ENCODE results near the gene GALNT5.
"Not testable (repeated sequence)": the region's sequence is repeated elsewhere in the genome, so short reads cannot be mapped to it uniquely, and the experiment has no call there.

The GALNT5 gene

GRCh38 chr2:157333304-157334047, 76.0 kb downstream of the GALNT5 start:
- DNase-seq, result no peak

DNA sequence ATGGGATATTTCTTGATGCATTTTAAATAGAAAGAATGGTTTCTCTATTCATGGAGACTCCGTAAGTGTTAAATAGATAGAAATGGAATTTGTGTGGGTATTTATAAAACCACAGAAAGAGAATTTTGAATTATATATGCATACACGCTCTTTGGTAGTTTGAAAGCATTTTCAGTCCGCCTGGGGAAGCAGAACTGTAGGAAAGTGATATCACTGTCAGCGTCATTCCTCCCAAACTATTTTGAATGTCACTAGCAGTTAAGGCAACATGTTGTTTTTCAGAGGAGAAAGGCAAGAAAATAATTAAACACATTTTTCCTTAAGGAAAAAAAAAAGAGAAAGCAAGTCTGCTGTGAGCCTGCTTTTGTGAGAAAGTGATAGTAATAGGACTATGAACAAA, 76.8 kb downstream of the GALNT5 start:
- no peak for DNase-seq

DNA sequence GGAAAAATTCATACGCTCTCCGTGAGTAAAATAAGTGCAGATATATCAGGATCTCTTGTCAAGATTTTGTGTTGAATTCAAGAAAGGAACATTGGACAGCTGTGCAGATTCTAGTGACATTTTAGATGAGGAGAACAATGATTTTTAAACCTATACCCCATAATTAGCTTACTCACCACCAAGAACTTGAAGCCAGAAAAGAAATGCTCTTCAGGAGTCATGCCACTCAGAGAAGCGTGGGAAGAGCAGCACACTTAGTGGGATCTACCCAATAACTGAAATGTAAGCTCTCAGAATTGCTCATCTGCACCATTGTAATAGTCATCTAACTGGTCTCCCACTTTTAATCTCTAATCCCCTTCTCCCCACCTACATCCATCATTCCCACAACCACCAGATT, 77.3 kb downstream of the GALNT5 start:
- DNase-seq, result no peak

GRCh38 chr2:157336137-157337010, 78.9 kb downstream of the GALNT5 start:
- peak; percentile 66 for DNase-seq

DNA sequence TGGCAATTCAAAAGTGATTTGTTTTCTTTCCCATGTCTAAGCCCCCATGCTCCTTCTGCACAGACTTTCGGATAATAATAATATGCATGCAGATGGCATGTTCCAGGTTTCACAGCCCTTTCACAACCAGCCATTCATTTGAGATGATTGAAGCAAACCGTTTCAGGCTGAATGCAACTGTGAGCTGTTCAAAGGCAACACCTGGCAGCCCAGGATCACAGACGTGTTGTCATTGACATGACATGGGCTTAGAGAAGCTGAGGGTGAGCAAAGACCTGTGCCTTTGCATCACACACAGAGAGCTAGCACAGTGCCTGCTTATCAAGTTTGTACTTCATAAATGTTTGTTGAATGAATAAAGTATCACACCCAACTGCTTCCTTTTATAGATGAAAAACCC, 80.5 kb downstream of the GALNT5 start:
- no peak for DNase-seq

DNA sequence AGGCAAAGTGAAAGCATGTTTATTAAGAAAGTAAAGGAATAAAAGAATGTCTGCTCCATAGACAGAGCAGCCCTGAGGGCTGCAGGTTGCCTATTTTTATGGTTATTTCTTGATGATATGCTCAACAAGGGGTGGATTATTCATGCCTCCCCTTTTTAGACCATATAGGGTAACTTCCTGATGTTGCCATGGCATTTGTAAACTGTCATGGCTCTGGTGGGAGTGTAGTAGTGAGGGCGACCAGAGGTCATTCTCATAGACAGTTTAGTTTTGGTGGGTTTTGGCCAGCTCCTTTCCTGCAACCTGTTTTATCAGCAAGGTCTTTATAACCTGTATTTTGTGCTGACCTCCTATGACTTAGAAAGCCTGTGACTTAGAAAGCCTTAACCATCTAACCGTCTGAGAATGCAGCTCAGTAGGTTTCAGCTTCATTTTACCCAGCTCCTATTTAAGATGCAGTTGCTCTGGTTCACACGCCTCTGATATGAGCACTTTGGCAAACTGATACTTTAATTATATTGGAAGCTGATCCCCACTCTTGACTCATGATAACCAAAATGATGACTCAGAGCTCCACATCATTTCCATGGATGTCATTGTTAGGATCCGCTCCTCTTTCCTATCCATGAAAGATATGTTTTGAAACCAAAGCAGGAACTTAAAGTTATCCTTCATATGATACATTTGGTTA, 82.6 kb downstream of the GALNT5 start:
- no peak for DNase-seq

- not testable (repeated sequence) for DNase-seq
These were observed 83.9 kb downstream of the GALNT5 start for GRCh38 chr2:157341381-157341780.

- no peak for DNase-seq
These were observed 88.3 kb downstream of the GALNT5 start for GRCh38 chr2:157345647-157346389.

- no peak for DNase-seq
These were observed 90.9 kb downstream of the GALNT5 start for GRCh38 chr2:157348291-157348921.

DNA sequence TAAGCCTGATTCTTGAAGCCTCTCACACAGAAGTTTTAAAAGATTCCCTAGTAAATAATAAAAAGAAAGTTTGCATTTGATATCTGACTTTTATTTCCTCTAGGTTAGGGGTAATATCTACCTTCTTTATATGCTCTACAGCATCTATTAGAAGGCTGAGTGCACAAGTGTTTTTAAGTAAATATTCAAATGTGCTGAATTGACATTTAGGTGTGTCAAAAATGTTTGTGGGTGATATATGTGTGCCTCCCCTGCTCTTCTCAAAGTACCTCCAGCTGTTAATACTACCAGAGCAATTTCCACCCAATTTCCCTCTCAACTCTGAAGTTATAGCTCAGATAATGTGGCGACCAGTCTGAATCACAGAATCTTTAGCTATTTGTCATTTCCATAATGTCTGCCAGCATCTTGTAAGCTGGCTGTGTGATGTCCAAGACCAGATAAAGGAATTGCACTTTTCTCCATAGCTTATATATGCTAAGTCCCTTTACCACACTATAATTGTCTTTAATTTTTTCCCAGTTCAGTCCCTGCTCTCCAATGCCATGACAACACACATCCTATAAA, 92.5 kb downstream of the GALNT5 start:
- no peak for DNase-seq

GRCh38 chr2:157355618-157356017, 98.1 kb downstream of the GALNT5 start:
- no peak for DNase-seq

DNA sequence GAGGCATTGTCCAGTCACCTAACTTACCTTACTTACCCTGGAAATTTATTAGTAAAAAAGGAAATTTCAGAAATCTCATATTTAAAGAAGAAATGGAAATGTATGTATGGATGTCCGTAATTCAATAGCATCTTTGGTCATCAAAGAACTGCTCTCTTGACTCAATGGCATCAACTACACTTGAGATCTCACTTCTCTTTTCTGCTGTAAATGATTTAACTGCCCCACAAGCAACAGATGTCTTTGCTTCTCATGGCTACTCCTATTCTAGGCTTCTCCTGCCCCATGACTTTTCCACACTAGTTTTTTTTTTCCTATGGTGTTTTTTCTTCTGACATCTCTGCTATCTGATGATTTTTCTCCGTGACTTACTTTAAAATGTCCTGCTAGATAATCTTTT, 102.1 kb downstream of the GALNT5 start:
- no peak for DNase-seq

- no peak for DNase-seq
These were observed 104.0 kb downstream of the GALNT5 start for GRCh38 chr2:157361526-157361925.

DNA sequence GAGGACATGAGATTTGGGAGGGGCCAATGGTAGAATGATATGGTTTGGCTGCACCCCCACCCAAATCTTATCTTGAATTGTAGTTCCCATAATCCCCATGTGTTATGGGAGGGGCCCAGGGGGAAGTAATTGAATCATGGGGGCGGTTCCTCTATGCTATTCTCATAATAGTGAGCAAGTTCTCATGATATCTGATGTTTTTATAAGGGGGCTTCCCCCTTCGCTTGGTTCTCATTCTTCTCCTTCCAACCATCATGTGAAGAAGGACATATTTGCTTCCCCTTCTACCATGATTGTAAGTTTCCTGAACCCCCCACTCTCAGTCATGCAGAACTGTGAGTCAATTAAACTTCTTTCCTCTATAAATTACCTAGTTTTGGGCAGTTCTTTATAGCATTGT, 105.1 kb downstream of the GALNT5 start:
- DNase-seq, result no peak

GRCh38 chr2:157363612-157364101, 106.2 kb downstream of the GALNT5 start:
- peak; percentile 17 for DNase-seq
